ENCODE results near the gene ZNF785. TPM values are rescaled to one million over a fixed set of nuclear protein-coding genes. Genes with fewer than 3 reads are reported as not detected.
A peak's percentile ranks its signal among the peaks of the same experiment; 100 is the strongest.

ZNF785 gene
- total and polyA plus RNA-seq, 2 of the 13 experiments (the other 11 are each of a cell fraction or from before 2014, with no cell fraction given), result 0.01 TPM; not detected in 1

DNA sequence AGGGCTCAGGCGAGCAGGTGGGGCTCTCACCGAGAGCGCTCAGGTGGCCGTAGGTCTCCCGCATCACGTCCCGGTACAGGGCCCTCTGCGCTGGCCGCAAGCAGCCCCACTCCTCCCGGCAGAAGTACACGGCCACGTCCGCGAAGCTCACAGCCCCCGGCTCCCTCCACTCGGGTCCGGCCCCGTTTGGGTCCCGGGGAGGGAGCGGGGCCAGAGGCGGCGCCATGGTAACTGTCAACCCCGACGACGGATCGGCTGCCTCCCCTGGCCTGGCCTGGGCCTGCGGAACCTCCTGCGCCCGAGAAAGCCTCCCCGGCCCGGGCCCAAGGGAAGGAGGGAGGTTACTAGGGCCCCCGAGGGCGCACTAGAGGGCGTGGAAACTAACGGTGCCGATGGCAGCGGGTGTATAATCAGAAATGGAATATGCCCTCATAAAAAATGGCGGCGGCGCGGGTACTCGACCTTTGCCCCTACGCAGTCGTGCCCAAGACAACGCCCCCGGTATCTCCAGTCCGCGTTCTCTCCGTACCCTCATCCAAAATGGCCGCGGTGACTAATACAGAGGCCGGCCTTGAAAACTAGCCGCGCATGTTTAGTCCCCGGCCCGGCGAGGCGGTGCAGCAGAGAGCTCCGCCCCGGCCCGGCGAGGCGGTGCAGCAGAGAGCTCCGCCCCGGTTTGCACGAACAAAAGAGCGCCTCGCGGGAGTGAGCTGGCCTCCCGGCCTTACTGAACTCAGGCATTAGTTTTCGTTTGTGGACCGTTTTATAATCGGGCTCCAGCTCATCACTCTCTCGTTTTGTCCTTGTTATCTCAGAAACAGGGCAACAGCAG lies 27.3 kb downstream of the ZNF785 start, which contains the start of gene ZNF764 (continued):
- no peak for TF ChIP-seq ZSCAN5A (CRISPR knock-in tag; IDR thresholded peaks at IDR 0.05; ENCODE audit: borderline replicate concordance)
- TF ChIP-seq XBP1 (CRISPR knock-in tag; IDR thresholded peaks at IDR 0.05), result no peak
- TF ChIP-seq NAIF1 (CRISPR knock-in tag; IDR thresholded peaks at IDR 0.05; ENCODE audit: borderline replicate concordance), result peak; percentile 65; the same call in 1 of the 2 replicates
- no peak; the same call in 1 of the 2 replicates for TF ChIP-seq ZNF879 (CRISPR knock-in tag; IDR thresholded peaks at IDR 0.05)
- TF ChIP-seq SATB2 (CRISPR knock-in tag; IDR thresholded peaks at IDR 0.05), result no peak
- TF ChIP-seq ZNF121 (CRISPR knock-in tag; IDR thresholded peaks at IDR 0.05), result no peak
- TF ChIP-seq ATF2 (CRISPR knock-in tag; IDR thresholded peaks at IDR 0.05), result no peak; the same call in 1 of the 2 replicates
- TF ChIP-seq REPIN1 (CRISPR knock-in tag; IDR thresholded peaks at IDR 0.05; ENCODE audit: borderline replicate concordance, low read depth), result 0 out of 2 replicates have a peak, but pooled peaks have one; percentile 33
- peak; percentile 70 for TF ChIP-seq SKI (IDR thresholded peaks at IDR 0.05; ENCODE audit: partially characterized antibody)
- TF ChIP-seq ZFY (CRISPR knock-in tag; IDR thresholded peaks at IDR 0.05), result peak; percentile 94
- TF ChIP-seq YY1 (IDR thresholded peaks at IDR 0.05; ENCODE audit: insufficient read depth, insufficient replicate concordance, low read depth, low read length), result peak; percentile 99
- peak; percentile 13 for TF ChIP-seq TEAD3 (CRISPR knock-in tag; optimal IDR thresholded peaks at IDR 0.05; ENCODE audit: borderline replicate concordance)
- no peak; the same call in none of the 2 replicates for TF ChIP-seq ZNF547 (CRISPR knock-in tag; IDR thresholded peaks at IDR 0.05)
- TF ChIP-seq FOSL1 (CRISPR knock-in tag; IDR thresholded peaks at IDR 0.05; ENCODE audit: borderline replicate concordance), result peak; percentile 65
- TF ChIP-seq, protein P1, sequence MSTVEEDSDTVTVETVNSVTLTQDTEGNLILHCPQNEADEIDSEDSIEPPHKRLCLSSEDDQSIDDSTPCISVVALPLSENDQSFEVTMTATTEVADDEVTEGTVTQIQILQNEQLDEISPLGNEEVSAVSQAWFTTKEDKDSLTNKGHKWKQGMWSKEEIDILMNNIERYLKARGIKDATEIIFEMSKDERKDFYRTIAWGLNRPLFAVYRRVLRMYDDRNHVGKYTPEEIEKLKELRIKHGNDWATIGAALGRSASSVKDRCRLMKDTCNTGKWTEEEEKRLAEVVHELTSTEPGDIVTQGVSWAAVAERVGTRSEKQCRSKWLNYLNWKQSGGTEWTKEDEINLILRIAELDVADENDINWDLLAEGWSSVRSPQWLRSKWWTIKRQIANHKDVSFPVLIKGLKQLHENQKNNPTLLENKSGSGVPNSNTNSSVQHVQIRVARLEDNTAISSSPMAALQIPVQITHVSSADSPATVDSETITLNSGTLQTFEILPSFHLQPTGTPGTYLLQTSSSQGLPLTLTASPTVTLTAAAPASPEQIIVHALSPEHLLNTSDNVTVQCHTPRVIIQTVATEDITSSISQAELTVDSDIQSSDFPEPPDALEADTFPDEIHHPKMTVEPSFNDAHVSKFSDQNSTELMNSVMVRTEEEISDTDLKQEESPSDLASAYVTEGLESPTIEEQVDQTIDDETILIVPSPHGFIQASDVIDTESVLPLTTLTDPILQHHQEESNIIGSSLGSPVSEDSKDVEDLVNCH (CRISPR knock-in tag; IDR thresholded peaks at IDR 0.05), result no peak
- TF ChIP-seq ZNF652 (CRISPR knock-in tag; IDR thresholded peaks at IDR 0.05; ENCODE audit: borderline replicate concordance, low read depth), result no peak
- TF ChIP-seq ZNF749 (CRISPR knock-in tag; IDR thresholded peaks at IDR 0.05; ENCODE audit: borderline replicate concordance), result peak; percentile 24; the same call in 1 of the 2 replicates
- TF ChIP-seq FOXO4 (CRISPR knock-in tag; conservative IDR thresholded peaks at IDR 0.05), result peak; percentile 99
- peak; percentile 52; the same call in 1 of the 2 replicates for TF ChIP-seq KLF6 (CRISPR knock-in tag; IDR thresholded peaks at IDR 0.05)
- no peak for TF ChIP-seq KLF13 (CRISPR knock-in tag; IDR thresholded peaks at IDR 0.05)
- peak; percentile 28; the same call in 1 of the 2 replicates for TF ChIP-seq JUN (CRISPR knock-in tag; IDR thresholded peaks at IDR 0.05)
- no peak for TF ChIP-seq ELK4 (CRISPR knock-in tag; IDR thresholded peaks at IDR 0.05; ENCODE audit: borderline replicate concordance)
